Heart right ventricle (tissue), 16 donors: ENCODE results near the gene TECPR2. TPM values are rescaled to one million over a fixed set of nuclear protein-coding genes. Genes with fewer than 3 reads are reported as not detected.

Source experiments
- ATAC-seq, 8 donors: fragments of 200-7000 bp; cut with Tn5 transposase; one replicate each; pipeline ENCODE4 v1.9.1; 2020; ENCODE audit warnings: mild to moderate bottlenecking in 8 of 8, moderate library complexity in 8 of 8, moderate number of reproducible peaks in 1 of 8
- DNase-seq, 2 donors: peaks; one replicate each; pipeline ENCODE4 v3.0.0-alpha.2; 2020
- H3K27ac ChIP-seq, 10 donors: fragments of 200-600 bp; sonication (generic) in 2 of 10; one replicate each; pipeline versions ENCODE4 v1.5.0 to v1.8.0; 2020 to 2022; ENCODE audit warnings: mild to moderate bottlenecking in 3 of 10
- H3K27me3 ChIP-seq, 7 donors: fragments of 200-600 bp; one replicate each; pipeline ENCODE4 v1.8.0; 2021 to 2022; ENCODE audit warnings: mild to moderate bottlenecking in 2 of 7
- H3K36me3 ChIP-seq, 9 donors: fragments of 200-600 bp; sonication (generic) in 1 of 9; one replicate each; pipeline versions ENCODE4 v1.5.0 to v1.8.0; 2020 to 2022; ENCODE audit warnings: mild to moderate bottlenecking in 2 of 9
- H3K4me1 ChIP-seq, 9 donors: fragments of 200-600 bp; sonication (generic) in 1 of 9; one replicate each; pipeline versions ENCODE4 v1.5.0 to v1.8.0; 2020 to 2022; ENCODE audit warnings: mild to moderate bottlenecking in 4 of 9
- H3K4me3 ChIP-seq, 10 donors: fragments of 200-600 bp; sonication (generic) in 2 of 10; one replicate each; pipeline versions ENCODE4 v1.5.0 to v1.8.0; 2020 to 2022; ENCODE audit warnings: mild to moderate bottlenecking in 7 of 10, moderate library complexity in 2 of 10
- H3K9me3 ChIP-seq, 11 donors: fragments of 200-600 bp in 10 of 11; sonication (generic) in 2 of 11; one replicate each; pipeline versions ENCODE4 v1.5.0 to v1.8.0; 2013 to 2022; ENCODE audit warnings: mild to moderate bottlenecking in 2 of 11, control low read depth in 1 of 11, moderate library complexity in 1 of 11
- WGBS, 2 donors: extraction: QIAGEN DNeasy Blood & Tissue Kit; methylation state at CpG; one replicate each; pipeline ENCODE4 v1.1.7; 2013; ENCODE audit warnings: inconsistent platforms in 1 of 2; 5-methylcytosine and 5-hydroxymethylcytosine counted together
- intact Hi-C, 10 donors: fragments of 100-400 bp; cut with DNase I; formaldehyde crosslinking; loops; one replicate each; pipeline versions ENCODE4 v1.11.1 to v1.14.2; 2022
- polyA plus RNA-seq, 2 donors: library from polyadenylated mRNA; stranded (reverse); fragments of 200-250 nt; gene quantifications; one replicate each; pipeline ENCODE4 v1.2.3, GENCODE V29; 2013
- total RNA-seq, 10 donors: library from RNA; stranded (reverse); fragmentation: NEBNext Ultra II Directional in 3 of 10; extraction: Animal tissue kit (Norgen Biotek cat#: 25700) in 3 of 10; gene quantifications; one replicate each; pipeline versions ENCODE4 v1.2.1 to v1.2.4, GENCODE V29; 2021 to 2023
- TF ChIP-seq, protein P1 (sequence below), 9 donors: fragments of 200-600 bp; sonication (generic) in 2 of 9; IDR thresholded peaks; one replicate each; pipeline versions ENCODE4 v1.5.0 to v1.8.0; 2021 to 2022; ENCODE audit warnings: antibody characterized with exemption in 9 of 9, mild to moderate bottlenecking in 5 of 9, moderate library complexity in 1 of 9
- donor health status: Arrhythmogenic right ventricular cardiomyopathy.
- donor health status: ischemic (EF 13 %, LVEDD 7.1; RV severe dilation, severe dysfunction).
- donor health status: healthy with polysubstance abuse.
- donor health status: DM: no; HTN: yes; CAD: no.
- donor health status: DM: no; HTN: no; CAD: no.
- donor health status: ischemic (EF 25% LVEDD 6.9; RV normal size, moderate dysfunction).
- donor health status: ischemic (EF 25% LVEDD 5.7; RV mildly dilated, moderate dysfunction).
- donor health status: healthy.
- donor health status: DM: yes; HTN: yes; CAD: no.
- donor health status: Ischemic cardiomyopathy.
- donor health status: ischemic (EF 35%, LVEDD 5.7; RV mildly dilated, moderate dysfunction).
- donor health status: nonischemic (EF 11% LVEDD 7.7; RV severe dilation, severe dysfunction).
- donor health status: DM: yes; HTN: yes; CAD: no.
- donor health status: PGD.
- donor health status: ischemic (EF 29% LVEDD 5.4; RV normal size, mild dysfunction).
- donor health status: nonischemic (EF 23%, LVEDD 6.1; RV moderate dilation, normal function).

Gene TECPR2
- total and polyA plus RNA-seq, 12 donors = 6.8 to 34.2 (median 24.8) TPM

DNA sequence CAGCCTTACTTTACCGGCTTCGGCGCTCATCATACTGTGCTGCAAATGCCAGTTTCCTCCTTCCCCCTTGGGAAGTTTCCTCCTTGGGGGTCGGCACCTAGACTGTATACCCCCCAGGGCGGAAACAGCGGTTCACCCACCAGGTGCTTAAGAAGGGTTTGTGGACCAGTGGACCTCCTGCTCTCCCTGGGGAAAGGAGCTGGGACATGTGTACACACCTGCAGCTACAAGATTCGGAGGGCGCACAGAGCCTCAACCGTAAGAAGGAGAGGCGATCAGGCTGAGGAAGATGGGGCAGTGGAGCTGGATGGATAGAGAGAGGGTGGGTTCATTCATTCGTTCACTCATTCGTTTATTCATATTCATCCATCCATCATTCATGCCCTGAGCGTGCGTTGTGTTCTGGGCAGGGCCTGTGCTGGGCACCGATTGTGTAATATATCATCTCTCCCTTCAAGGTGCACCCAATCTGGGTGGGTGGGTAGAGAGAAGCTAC is 43.9 kb upstream of the TECPR2 start:
- peaks cover 0 to 63% (median 45%) of the 10 kb centered on the region in 9 donors for H3K4me1 ChIP-seq
- peak overlapping the region; percentile 45 to 87 (median 74) for H3K4me3 ChIP-seq
- H3K9me3 ChIP-seq = no peaks in the 10 kb centered on the region
- no peaks in the 10 kb centered on the region for H3K27me3 ChIP-seq
- TF ChIP-seq, protein P1, sequence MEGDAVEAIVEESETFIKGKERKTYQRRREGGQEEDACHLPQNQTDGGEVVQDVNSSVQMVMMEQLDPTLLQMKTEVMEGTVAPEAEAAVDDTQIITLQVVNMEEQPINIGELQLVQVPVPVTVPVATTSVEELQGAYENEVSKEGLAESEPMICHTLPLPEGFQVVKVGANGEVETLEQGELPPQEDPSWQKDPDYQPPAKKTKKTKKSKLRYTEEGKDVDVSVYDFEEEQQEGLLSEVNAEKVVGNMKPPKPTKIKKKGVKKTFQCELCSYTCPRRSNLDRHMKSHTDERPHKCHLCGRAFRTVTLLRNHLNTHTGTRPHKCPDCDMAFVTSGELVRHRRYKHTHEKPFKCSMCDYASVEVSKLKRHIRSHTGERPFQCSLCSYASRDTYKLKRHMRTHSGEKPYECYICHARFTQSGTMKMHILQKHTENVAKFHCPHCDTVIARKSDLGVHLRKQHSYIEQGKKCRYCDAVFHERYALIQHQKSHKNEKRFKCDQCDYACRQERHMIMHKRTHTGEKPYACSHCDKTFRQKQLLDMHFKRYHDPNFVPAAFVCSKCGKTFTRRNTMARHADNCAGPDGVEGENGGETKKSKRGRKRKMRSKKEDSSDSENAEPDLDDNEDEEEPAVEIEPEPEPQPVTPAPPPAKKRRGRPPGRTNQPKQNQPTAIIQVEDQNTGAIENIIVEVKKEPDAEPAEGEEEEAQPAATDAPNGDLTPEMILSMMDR (IDR thresholded peaks at IDR 0.05) = no peak
- ATAC-seq = no peak
- peaks cover 0 to 9% (median 0%) of the 10 kb centered on the region in 9 donors for H3K36me3 ChIP-seq
- intact Hi-C loops = loop anchor here in 7 of 10 donors (2.0 to 10.0 kb wide), 9 partner anchors 43 to 357 kb away; partner anchors contain the start of genes DYNC1H1 (in 3 of the 7), HSP90AA1 (in 2 of the 7), CINP (in 1 of the 7) and TECPR2 (in 1 of the 7)
- WGBS, 2 donors = 68 to 71% methylated on average over 15 of the region's 15 CpGs
- DNase-seq = no peak
- peak overlapping the region; percentile 83 to 98 (median 92) for H3K27ac ChIP-seq

DNA sequence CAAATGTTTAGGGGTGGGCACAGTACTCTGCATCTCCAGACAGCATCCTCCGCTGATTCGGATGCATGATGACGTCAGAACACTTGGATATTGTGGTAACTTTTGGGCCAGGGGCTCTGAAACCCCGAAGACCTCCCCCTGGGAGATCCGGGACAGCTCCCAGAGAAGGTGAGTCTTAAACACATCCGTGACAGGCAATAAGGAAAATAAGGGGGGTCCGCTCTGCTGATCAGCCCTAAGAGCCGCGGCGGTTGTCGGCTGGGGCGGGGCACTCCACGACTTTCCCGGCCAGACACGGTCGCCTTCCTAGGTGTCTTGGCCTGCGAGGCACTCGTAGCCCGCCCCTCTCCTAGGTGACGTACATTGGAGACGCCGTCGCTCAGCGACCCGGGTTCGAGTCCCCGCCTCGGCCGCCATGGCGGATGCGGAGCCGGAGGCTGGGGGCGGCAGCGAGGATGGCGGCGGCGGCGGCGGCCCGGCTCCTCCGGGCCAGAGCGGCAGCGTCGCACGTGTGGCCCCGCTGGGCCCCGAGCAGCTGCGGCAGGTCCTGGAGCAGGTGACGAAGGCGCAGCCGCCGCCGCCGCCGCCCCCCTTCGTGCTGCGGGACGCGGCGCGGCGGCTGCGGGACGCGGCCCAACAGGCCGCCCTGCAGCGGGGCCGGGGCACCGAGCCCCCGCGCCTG is 43.2 kb upstream of the TECPR2 start, which contains the start of gene ZNF839:
ZNF839 (plus strand) TSS at position 396 of the 682 bp plus-strand sequence; CDS start at position 416, 20 bp downstream.
- Histone ChIP-seq H3K36me3 (peaks cover 0 to 9% (median 0%) of the 10 kb centered on the region in 9 donors), H3K4me3 (peak within 1 kb of the TSS; percentile 45 to 87 (median 74)), H3K27ac (peak within 1 kb of the TSS; percentile 83 to 98 (median 92)), H3K4me1 (peaks cover 0 to 57% (median 42%) of the 10 kb centered on the region in 9 donors), H3K27me3 (no peaks in the 10 kb centered on the region), H3K9me3 (no peaks in the 10 kb centered on the region)
- TF ChIP-seq, protein P1 (IDR thresholded peaks at IDR 0.05) = no peak
- intact Hi-C loops = loop anchor here in 7 of 10 donors (2.0 to 10.0 kb wide), 10 partner anchors 43 to 615 kb away; partner anchors contain the start of genes DYNC1H1 (in 3 of the 7), HSP90AA1 (in 2 of the 7), CINP (in 1 of the 7) and TECPR2 (in 1 of the 7)
- peak; percentile 63 to 85 (median 78) for ATAC-seq
- peak; percentile 94 for DNase-seq
- 0 to 1% methylated on average over 48 to 71 of the region's 71 CpGs for WGBS, 2 donors

DNA sequence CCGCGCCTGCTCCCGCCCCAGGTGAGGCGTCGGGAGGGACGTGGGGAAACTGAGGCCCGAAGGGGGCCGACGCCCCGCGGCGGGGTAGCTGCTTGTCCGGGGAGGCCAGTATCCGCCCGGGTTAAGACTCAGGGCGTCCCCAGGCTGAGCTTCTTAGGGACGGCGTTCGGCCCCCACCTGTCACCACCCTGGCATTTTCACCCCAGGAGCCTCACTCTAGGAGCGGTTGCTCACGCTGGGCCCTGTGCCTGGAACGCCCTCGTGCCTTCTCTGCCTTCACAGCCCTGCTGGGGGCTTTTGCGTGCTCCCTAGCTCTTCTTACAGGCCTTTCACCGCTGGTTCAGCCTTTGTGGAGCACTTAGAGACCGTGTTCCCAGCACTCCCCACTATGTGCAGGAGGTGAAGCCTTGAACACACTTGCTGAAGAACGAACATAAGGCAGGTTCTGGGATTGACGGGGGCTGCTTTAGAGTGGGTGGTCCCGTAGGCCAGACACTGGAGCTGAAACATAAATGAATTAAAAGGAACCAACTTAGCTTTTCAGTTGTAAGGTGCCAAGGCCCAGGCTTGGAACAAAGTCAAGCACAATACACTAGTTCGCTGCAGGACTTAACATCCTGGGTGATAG is 42.6 kb upstream of the TECPR2 start:
- no peaks in the 10 kb centered on the region for H3K9me3 ChIP-seq
- TF ChIP-seq, protein P1 (IDR thresholded peaks at IDR 0.05) = no peak
- H3K27ac ChIP-seq = peak overlapping the region; percentile 83 to 98 (median 92)
- H3K4me1 ChIP-seq = peaks cover 0 to 51% (median 39%) of the 10 kb centered on the region in 9 donors
- H3K4me3 ChIP-seq = peak overlapping the region; percentile 45 to 87 (median 74)
- H3K27me3 ChIP-seq = no peaks in the 10 kb centered on the region
- intact Hi-C loops = loop anchor here in 2 of 10 donors (10.0 kb wide), 2 partner anchors 195 to 615 kb away; no protein-coding TSS in a partner anchor
- H3K36me3 ChIP-seq = peaks cover 0 to 9% (median 0%) of the 10 kb centered on the region in 9 donors
- 4 to 5% methylated on average over 27 to 30 of the region's 30 CpGs for WGBS, 2 donors
- ATAC-seq (peak in 1 of 8 donors; percentile 3), DNase-seq (peak; percentile 37 to 41)
